HuH-7.5 (cell line): ENCODE results near the gene OFD1.
"Not testable (repeated sequence)": the region's sequence is repeated elsewhere in the genome, so short reads cannot be mapped to it uniquely, and the experiment has no call there.

Source experiments
- DNase-seq: peaks from one replicate; pipeline ENCODE4 v3.0.0; 2011; ENCODE audit warnings: low spot score

The OFD1 gene

DNA sequence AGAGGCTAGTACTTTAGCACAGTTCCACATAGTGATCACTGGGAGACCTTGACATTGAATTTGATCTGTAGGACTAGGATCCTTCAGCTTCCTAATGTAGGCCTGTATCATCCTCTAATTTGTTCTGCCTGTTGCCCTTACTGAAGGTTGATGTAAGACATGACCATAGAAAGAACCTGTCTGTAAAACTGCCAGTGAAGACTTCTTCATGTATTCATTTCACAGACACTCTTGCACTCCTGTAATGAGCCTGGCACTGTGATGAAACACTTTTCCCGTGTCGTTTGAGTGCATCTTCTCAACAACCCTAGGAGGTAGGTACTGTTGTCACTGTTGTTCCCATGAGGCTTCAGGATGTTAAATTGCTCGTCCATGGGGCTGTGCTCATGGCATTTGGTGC, 31.0 kb upstream of the OFD1 start:
- DNase-seq: no peak

DNA sequence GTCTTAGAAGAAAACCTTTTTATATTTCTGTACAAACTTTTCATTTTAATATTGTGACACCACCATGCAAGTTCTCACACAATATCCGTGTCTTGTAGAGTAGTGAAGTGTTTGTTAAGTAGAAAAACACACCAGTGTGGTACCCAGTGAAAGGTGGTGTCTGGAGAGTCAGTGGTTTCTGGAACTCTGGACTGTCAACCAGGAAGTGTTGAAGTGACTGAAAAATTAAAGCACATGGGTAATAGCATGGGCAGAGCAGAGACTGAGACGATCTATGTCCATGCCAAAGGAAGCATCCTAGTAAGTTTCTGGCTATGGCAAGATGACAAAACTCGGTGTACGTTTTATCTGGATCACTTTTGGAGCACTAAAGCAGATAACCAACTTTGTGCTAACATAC, 23.4 kb upstream of the OFD1 start:
- DNase-seq: no peak

GRCh38 chrX:13716455-13716854, 18.1 kb upstream of the OFD1 start:
- DNase-seq: no peak

DNA sequence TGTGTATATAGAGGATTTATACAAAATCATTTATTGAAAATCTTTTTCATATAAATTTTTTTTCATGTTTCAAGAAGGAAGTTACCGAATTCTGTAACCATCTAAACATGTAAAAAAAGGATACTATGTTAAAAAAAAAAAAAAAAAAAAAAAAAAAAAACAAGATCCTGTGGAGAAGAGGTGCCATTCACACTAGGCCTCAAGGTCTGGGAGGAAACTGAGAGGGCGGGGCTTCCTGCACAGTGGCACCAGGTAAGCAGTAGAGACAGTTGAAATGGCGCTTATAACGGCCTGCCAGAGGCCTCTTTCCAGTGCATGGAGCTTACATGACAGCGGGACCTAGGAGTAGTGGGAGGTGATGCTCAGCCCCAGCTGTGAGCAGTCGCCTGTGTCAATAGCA, 17.6 kb upstream of the OFD1 start:
- DNase-seq: no peak

DNA sequence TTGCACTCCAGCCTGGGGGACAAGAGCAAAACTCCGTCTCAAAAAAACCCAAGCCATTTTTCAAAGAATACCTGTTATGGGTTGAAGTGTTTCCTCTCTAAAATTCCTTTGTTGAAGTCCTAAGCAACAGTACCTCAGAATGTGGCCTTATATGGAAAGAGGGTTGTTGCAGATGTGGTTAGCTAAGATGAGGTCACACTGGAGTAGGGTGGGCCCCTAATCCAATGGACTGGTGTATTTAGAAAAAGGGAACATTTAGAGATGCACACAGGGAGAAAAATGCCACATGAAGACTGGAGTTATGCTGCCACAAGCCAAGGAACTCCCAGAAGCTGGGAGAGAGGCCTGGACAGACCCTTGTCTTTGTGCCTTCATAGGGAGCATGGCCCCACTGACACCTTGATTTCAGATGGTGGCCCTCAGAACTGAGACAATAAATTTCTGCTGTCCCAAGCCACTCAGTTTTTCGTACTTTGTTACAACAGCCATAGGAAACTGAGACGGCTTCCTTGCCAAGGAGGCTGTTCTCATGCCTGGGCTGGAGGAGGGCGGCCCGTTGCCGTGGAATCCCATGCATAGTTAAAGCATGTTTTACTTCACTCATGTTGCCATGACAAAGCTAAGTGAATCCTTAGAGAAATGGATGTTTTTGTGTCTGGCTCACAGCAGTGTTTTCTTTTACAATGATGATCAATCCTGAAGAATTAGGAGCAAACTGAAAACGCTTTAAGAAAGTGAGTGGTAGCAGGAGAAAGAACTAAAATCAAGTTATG, 16.7 kb upstream of the OFD1 start:
- no peak for DNase-seq

DNA sequence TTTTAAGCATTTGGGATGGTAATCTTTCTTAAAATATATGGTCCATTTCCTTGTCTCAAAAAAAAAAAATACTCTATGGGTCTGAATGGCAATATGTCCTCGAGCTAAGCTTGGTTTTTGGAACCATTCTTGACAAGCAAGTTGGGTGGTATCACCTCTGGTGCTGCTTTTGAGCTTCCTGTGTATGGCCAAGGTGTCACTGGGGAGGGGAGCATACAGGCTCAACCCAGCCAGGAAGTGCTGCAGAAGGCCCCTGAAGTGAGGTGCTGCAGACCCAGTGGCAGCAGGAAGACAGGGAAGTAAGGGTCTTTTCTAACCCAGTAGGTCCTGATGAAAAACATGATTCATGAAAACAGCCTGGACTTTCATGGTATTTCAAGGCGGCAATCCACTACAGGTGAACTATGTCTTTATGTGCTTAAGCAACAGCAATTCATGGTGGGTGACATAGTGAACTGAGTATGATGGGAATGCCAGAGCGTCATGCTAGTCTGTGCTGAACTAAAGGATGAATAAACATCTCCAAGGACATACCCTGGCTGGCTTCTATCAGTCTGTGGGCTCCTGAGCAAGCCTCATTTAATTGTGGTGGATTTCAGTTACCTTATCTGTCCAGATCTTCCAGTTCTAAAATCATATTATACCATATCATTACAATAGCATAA, 15.2 kb upstream of the OFD1 start:
- no peak for DNase-seq

GRCh38 chrX:13721371-13721770, 13.2 kb upstream of the OFD1 start:
- no peak for DNase-seq

DNA sequence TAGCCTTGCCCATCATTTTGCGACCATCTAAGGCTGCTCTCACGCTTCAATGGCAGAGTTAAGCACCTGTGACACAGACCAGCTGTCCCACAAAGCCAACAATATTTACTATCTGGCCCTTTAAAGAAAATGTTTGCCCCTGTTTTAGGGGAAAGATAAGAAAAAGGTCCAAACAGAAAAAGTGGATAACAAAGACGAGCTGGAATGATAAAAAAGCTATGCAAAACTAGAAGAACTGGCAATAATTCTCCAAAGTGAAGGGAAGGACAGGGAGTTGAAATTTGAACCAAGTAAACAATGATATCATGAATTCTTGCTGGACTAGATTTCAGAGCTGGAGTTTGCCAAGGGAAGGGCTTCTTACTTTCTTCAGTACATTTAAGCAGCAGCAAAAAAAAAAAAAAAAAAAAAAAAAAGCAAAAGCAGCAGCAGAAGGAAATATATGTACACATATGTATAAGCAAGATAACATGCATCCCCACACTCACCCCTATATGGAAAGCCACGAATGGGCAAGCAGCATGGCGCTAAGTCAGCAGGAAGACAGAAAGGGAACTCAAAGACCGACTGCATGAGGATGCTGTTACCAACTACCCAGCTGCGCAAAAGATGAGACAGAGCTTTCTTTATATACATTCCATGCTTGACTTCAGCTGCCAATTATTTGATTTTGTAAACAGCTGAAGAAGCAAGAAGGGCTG, 12.6 kb upstream of the OFD1 start:
- no peak for DNase-seq

GRCh38 chrX:13724878-13725277, 9.7 kb upstream of the OFD1 start:
- not testable (repeated sequence) for DNase-seq

DNA sequence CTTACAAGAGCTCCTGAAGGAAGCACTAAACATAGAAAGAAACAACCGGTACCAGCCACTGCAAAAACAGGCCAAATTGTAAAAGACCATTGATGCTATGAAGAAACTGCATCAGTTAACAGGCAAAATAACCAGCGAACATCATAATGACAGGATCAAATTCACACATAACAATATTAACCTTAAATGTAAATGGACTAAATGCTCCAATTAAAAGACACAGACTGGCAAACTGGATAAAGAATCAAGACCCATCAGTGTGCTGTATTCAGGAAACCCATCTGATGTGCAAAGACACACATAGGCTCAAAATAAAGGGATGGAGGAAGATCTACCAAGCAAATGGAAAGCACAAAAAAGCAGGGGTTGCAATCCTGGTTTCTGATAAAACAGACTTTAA, 8.0 kb upstream of the OFD1 start:
- DNase-seq: not testable (repeated sequence)

- DNase-seq: not testable (repeated sequence)
These were observed 4.0 kb upstream of the OFD1 start for GRCh38 chrX:13730523-13730922.

DNA sequence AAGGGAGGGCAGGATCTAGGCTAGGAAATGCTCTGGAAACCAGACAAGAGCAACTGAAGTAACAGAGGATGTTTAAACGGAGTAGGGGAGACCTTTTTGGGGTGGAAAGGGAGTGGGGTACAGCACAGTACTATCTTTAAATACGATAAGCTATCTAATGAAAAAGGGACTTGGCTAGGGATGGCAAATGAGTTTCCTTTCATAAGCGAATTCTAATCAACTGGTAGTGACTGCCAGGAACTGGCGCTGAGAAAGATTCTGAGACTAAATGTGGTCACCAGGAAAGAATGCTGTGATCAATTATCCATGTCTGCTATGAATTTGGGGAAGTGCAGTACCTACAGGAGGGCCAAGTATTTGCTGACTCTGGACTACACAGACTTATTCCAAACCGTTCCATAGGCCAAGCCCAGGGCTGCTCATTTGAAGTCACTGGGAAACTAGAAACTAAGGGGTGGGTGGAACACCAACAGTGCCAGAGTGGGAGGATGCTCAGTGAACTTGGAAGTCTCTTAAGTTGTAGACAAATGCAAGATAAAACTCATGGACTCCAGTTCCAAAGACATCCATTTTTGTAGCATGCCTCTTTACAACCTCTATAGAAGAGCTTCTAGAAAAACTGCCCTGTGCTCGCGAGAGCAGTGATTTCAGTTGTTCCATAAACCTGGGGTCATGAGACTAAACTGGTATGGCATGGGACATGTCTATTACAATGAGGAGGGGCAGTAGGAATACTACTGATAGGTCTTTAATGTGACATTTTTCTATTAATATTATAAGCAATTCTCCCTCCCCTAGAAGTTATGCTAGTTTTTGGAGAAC, 2.1 kb upstream of the OFD1 start:
- DNase-seq: no peak

DNA sequence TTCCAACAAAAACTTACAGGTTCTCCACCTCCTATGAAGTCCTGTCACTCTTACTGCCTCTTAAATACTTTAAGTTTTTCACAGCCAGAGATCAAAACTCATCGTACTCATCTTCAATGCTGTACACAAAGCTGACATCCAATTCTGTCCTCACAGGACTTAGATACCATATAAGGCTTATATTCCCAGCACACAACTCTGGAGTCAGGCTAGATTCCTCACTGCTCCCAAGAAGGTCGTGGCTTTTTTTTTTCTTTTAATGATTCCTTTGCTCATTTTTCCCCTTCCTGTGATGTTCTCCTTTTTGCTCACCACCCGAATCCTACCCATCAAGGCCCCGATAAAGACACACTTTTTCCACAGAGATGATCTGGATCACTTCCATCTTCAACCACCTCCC, 1.0 kb upstream of the OFD1 start:
- DNase-seq: no peak

DNA sequence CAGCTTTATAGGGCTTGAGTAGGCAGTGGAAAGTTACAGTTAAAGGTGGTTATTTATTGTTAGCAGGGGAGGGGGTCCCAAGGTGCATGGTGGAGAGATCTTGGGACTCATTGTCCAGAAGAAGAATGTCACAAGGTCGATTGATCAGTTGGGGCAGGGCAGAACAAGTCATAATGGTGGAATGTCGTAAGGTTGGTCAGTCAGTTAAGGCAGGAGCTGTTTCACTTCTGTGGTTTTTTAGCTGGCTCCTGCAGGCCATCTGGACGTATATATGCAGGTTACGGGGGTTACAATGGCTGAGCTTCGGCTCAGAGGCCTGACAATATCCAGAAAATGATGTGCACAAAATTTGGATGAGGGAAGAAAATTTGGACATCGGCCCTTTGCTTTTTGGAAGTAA, 7.1 kb downstream of the OFD1 start:
- DNase-seq: no peak

- DNase-seq: no peak
These were observed 8.0 kb downstream of the OFD1 start for GRCh38 chrX:13742397-13743176.

DNA sequence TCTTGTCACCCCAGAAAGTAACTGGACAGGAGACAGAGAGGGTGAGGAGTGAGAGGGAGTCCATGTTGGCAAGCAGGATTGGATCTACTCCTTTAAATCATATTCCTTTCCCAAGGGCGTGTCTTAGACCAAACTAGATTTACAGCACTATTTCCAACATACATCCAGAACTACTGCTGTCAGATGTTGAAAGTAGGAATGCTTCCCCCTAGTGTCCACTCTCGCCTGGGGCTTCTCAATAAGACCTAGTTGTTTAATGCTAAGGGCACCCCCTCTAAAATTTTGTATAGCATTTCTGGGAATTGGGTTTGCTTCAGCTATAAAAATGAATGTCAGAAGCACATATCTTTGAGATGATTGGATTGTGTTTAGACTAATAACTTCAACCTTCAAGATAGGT, 13.3 kb downstream of the OFD1 start:
- DNase-seq: no peak

DNA sequence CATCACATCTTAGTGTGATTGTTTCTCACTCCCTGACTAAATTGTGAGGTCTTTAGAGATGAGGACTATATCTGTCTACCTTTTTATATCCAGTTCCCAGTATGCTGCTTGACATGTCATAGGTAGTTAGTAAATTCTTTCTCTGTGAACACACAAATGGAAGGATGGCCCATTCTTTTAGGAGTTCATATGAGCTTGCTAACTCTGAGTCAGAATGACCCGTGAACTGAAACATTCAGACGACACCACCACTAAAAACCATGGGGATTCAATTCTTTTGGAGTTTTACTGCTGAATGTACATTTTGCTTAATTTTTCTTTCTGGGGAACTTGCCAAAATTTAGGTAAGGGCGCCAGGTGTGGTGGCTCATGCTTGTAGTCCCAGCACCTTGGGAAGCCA, 13.9 kb downstream of the OFD1 start:
- DNase-seq: no peak

GRCh38 chrX:13750204-13750603, 15.7 kb downstream of the OFD1 start:
- DNase-seq: no peak

GRCh38 chrX:13750812-13751211, 16.3 kb downstream of the OFD1 start:
- DNase-seq: no peak

GRCh38 chrX:13752141-13752540, 17.6 kb downstream of the OFD1 start:
- no peak for DNase-seq

DNA sequence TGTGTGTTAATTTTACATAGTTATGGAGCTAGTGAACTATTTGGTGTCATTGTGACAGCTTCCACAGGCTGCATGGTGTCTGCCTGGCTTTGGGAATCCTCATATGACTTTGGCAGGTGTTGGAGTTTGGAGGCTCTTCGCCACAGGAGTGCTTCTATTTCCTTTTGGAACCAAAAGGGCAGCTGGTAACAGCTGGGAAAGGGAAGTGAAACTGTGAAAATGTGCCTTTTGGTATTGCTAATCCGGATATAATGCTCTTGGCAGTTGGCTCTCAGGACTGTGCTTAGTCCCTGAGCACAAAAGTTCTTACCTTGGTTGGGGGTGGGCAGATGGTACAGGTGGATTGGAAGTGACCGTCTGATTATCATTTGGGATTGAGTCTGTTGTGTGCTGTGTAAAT, 18.1 kb downstream of the OFD1 start:
- DNase-seq: no peak

GRCh38 chrX:13754765-13755164, 20.2 kb downstream of the OFD1 start:
- DNase-seq: no peak
